ENCODE results near the gene TOLLIP.
"Not testable (repeated sequence)": the region's sequence is repeated elsewhere in the genome, so short reads cannot be mapped to it uniquely, and the experiment has no call there.

Gene TOLLIP

GRCh38 chr11:1254733-1255132, 54.7 kb downstream of the TOLLIP start:
- TF ChIP-seq POLR2A (IDR thresholded peaks at IDR 0.05; ENCODE audit: extremely low read depth, insufficient read length): no peak
- DNase-seq (ENCODE audit: low read depth): no peak
- H3K4me3 ChIP-seq (ENCODE audit: low read depth, low read length): no peak overlapping the region

- TF ChIP-seq MAX (IDR thresholded peaks at IDR 0.05; ENCODE audit: low read depth, low read length) (no peak), POLR2A (IDR thresholded peaks at IDR 0.05; ENCODE audit: extremely low read depth, insufficient read length) (no peak), CTCF (IDR thresholded peaks at IDR 0.05; ENCODE audit: low read depth, low read length) (no peak), MYC (IDR thresholded peaks at IDR 0.05; ENCODE audit: low read depth, low read length) (no peak)
- H3K4me3 ChIP-seq (ENCODE audit: low read depth, low read length): no peak overlapping the region
- no peak for DNase-seq (ENCODE audit: low read depth)
These were observed 55.3 kb downstream of the TOLLIP start for GRCh38 chr11:1254086-1254648.

GRCh38 chr11:1253103-1253485, 56.3 kb downstream of the TOLLIP start:
- no peak for DNase-seq (ENCODE audit: low read depth)
- H3K4me3 ChIP-seq (ENCODE audit: low read depth, low read length): no peak overlapping the region
- no peak for TF ChIP-seq MAX (IDR thresholded peaks at IDR 0.05; ENCODE audit: low read depth, low read length)
- no peak for TF ChIP-seq CTCF (IDR thresholded peaks at IDR 0.05; ENCODE audit: low read depth, low read length)
- no peak for TF ChIP-seq POLR2A (IDR thresholded peaks at IDR 0.05; ENCODE audit: extremely low read depth, insufficient read length)
- no peak for TF ChIP-seq MYC (IDR thresholded peaks at IDR 0.05; ENCODE audit: low read depth, low read length)

DNA sequence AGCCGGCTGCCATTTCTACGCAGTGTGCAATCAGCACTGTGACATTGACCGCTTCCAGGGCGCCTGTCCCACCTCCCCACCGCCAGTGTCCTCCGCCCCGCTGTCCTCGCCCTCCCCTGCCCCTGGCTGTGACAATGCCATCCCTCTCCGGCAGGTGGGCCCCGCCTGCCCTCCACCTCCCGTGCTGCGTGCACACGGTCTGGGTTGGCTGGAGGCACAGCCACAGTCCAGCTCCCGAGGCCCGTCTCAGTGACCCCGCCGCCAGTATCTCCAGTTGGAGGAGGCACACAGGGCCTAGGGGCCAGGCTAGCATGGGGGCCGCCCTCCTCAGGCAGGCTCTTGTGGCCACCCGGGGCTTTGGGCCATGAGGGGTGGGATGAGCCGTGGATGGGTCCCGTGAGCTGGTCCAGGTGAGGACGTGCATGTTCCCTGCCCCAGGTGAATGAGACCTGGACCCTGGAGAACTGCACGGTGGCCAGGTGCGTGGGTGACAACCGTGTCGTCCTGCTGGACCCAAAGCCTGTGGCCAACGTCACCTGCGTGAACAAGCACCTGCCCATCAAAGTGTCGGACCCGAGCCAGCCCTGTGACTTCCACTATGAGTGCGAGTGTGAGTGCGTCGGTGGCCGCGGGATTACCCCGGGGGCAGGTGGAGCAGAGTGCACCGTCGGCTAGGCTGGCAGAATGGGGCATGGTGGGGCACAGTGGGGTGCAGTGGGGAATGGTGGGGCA, 56.9 kb downstream of the TOLLIP start:
- H3K4me3 ChIP-seq (ENCODE audit: low read depth, low read length): no peak overlapping the region
- no peak for TF ChIP-seq MAX (IDR thresholded peaks at IDR 0.05; ENCODE audit: low read depth, low read length)
- no peak for TF ChIP-seq POLR2A (IDR thresholded peaks at IDR 0.05; ENCODE audit: extremely low read depth, insufficient read length)
- no peak for TF ChIP-seq MYC (IDR thresholded peaks at IDR 0.05; ENCODE audit: low read depth, low read length)
- DNase-seq (ENCODE audit: low read depth): no peak

- no peak for DNase-seq (ENCODE audit: low read depth)
- no peak for TF ChIP-seq MYC (IDR thresholded peaks at IDR 0.05; ENCODE audit: low read depth, low read length)
- no peak for TF ChIP-seq MAX (IDR thresholded peaks at IDR 0.05; ENCODE audit: low read depth, low read length)
- no peak for TF ChIP-seq POLR2A (IDR thresholded peaks at IDR 0.05; ENCODE audit: extremely low read depth, insufficient read length)
- no peak for TF ChIP-seq CTCF (IDR thresholded peaks at IDR 0.05; ENCODE audit: low read depth, low read length)
- H3K4me3 ChIP-seq (ENCODE audit: low read depth, low read length): no peak overlapping the region
These were observed 58.1 kb downstream of the TOLLIP start for GRCh38 chr11:1251236-1251770.

DNA sequence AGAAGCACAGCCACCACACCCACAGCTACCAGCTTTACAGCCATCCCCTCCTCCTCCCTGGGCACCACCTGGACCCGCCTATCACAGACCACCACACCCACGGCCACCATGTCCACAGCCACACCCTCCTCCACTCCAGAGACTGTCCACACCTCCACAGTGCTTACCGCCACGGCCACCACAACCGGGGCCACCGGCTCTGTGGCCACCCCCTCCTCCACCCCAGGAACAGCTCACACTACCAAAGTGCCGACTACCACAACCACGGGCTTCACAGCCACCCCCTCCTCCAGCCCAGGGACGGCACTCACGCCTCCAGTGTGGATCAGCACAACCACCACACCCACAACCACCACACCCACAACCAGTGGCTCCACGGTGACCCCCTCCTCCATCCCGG, 59.0 kb downstream of the TOLLIP start:
- DNase-seq (ENCODE audit: low read depth); H3K4me3 ChIP-seq (ENCODE audit: low read depth, low read length): not testable (repeated sequence)

DNA sequence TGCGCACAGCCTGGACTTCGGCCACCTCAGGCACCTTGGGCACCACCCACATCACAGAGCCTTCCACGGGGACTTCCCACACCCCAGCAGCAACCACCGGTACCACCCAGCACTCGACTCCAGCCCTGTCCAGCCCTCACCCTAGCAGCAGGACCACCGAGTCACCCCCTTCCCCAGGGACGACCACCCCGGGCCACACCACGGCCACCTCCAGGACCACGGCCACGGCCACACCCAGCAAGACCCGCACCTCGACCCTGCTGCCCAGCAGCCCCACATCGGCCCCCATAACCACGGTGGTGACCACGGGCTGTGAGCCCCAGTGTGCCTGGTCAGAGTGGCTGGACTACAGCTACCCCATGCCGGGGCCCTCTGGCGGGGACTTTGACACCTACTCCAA, 60.5 kb downstream of the TOLLIP start:
- H3K4me3 ChIP-seq (ENCODE audit: low read depth, low read length); DNase-seq (ENCODE audit: low read depth): not testable (repeated sequence)

GRCh38 chr11:1247026-1247425, 62.4 kb downstream of the TOLLIP start:
- not testable (repeated sequence) for H3K4me3 ChIP-seq (ENCODE audit: low read depth, low read length); DNase-seq (ENCODE audit: low read depth)

DNA sequence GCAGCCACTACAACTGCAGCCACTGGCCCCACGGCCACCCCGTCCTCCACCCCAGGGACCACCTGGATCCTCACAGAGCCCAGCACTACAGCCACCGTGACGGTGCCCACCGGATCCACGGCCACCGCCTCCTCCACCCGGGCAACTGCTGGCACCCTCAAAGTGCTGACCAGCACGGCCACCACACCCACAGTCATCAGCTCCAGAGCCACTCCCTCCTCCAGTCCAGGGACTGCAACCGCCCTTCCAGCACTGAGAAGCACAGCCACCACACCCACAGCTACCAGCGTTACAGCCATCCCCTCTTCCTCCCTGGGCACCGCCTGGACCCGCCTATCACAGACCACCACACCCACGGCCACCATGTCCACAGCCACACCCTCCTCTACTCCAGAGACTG, 63.1 kb downstream of the TOLLIP start:
- H3K4me3 ChIP-seq (ENCODE audit: low read depth, low read length); DNase-seq (ENCODE audit: low read depth): not testable (repeated sequence)

DNA sequence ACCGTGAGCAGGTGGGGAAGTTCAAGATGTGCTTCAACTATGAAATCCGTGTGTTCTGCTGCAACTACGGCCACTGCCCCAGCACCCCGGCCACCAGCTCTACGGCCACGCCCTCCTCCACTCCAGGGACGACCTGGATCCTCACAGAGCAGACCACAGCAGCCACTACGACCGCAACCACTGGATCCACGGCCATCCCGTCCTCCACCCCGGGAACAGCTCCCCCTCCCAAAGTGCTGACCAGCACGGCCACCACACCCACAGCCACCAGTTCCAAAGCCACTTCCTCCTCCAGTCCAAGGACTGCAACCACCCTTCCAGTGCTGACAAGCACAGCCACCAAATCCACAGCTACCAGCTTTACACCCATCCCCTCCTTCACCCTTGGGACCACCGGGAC, 63.7 kb downstream of the TOLLIP start:
- not testable (repeated sequence) for H3K4me3 ChIP-seq (ENCODE audit: low read depth, low read length); DNase-seq (ENCODE audit: low read depth)

DNA sequence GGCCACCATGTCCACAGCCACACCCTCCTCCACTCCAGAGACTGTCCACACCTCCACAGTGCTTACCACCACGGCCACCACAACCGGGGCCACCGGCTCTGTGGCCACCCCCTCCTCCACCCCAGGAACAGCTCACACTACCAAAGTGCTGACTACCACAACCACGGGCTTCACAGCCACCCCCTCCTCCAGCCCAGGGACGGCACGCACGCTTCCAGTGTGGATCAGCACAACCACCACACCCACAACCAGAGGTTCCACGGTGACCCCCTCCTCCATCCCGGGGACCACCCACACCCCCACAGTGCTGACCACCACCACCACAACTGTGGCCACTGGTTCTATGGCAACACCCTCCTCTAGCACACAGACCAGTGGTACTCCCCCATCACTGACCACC, 64.9 kb downstream of the TOLLIP start:
- DNase-seq (ENCODE audit: low read depth); H3K4me3 ChIP-seq (ENCODE audit: low read depth, low read length): not testable (repeated sequence)

- not testable (repeated sequence) for DNase-seq (ENCODE audit: low read depth); H3K4me3 ChIP-seq (ENCODE audit: low read depth, low read length)
These were observed 65.9 kb downstream of the TOLLIP start for GRCh38 chr11:1243521-1243920.

- H3K4me3 ChIP-seq (ENCODE audit: low read depth, low read length); DNase-seq (ENCODE audit: low read depth): not testable (repeated sequence)
These were observed 66.7 kb downstream of the TOLLIP start for GRCh38 chr11:1242751-1243150.
